Right atrium auricular region (tissue), 2 donors: Measurements from ENCODE around the gene MOSMO. TPM values are rescaled to one million over a fixed set of nuclear protein-coding genes. Genes with fewer than 3 reads are reported as not detected.

ENCODE experiments used
- DNase-seq: peaks from one replicate; pipeline ENCODE4 v3.0.0-alpha.2; 2019; ENCODE audit warnings: low spot score
- H3K27ac ChIP-seq, 2 donors: fragments of 200-600 bp; sonication (generic); 1 replicate in 1 of 2; 2 replicates in 1 of 2; pipeline ENCODE4 v1.5.1; 2016 to 2019
- H3K27me3 ChIP-seq, 2 donors: fragments of 200-600 bp; sonication (generic); one replicate each; pipeline versions ENCODE4 v1.5.1 to v1.6.0; 2017 to 2019
- H3K36me3 ChIP-seq: fragments of 200-600 bp; sonication (generic); one replicate; pipeline ENCODE4 v1.5.1; 2016
- H3K4me1 ChIP-seq, 2 donors: fragments of 200-600 bp; sonication (generic); one replicate each; pipeline versions ENCODE4 v1.5.1 to v1.6.0; 2017 to 2019
- H3K4me3 ChIP-seq, 2 donors: fragments of 200-600 bp; sonication (generic); 1 replicate in 1 of 2; 2 replicates in 1 of 2; pipeline ENCODE4 v1.5.1; 2017 to 2019; ENCODE audit warnings: mild to moderate bottlenecking in 1 of 2, moderate library complexity in 1 of 2
- H3K9me3 ChIP-seq, 2 donors: fragments of 200-600 bp; sonication (generic); one replicate each; pipeline ENCODE4 v1.5.1; 2019
- CTCF ChIP-seq, 2 donors: fragments of 200-600 bp; sonication (generic); IDR thresholded peaks; one replicate each; pipeline ENCODE4 v1.5.1; 2019; ENCODE audit warnings: antibody characterized with exemption in 2 of 2
- total RNA-seq, 2 donors: library from RNA; depleted of rRNA; stranded (reverse); fragments of >200 nt; gene quantifications; one replicate each; pipeline ENCODE4 v1.1.0, GENCODE V29; 2016

MOSMO gene
- total RNA-seq, 2 donors from 2014 or later: 10.9 to 12.1 TPM

GRCh38 chr16:21973945-21974344 is 34.0 kb upstream of the MOSMO start:
- DNase-seq: no peak
- no peak for TF ChIP-seq CTCF (IDR thresholded peaks at IDR 0.05)
- H3K27me3 ChIP-seq: no peaks in the 10 kb centered on the region
- H3K27ac ChIP-seq: no peak overlapping the region
- no peak overlapping the region for H3K4me3 ChIP-seq
- no peaks in the 10 kb centered on the region for H3K9me3 ChIP-seq
- H3K4me1 ChIP-seq: no peaks in the 10 kb centered on the region
- H3K36me3 ChIP-seq: peaks cover 99% of the 10 kb centered on the region

GRCh38 chr16:21980032-21980431 is 27.9 kb upstream of the MOSMO start:
- Histone ChIP-seq H3K4me1 (peaks cover 0 to under 1% of the 10 kb centered on the region in 2 donors), H3K27ac (no peak overlapping the region), H3K9me3 (no peaks in the 10 kb centered on the region), H3K4me3 (no peak overlapping the region), H3K36me3 (peaks cover 90% of the 10 kb centered on the region), H3K27me3 (no peaks in the 10 kb centered on the region)
- no peak for DNase-seq
- no peak for TF ChIP-seq CTCF (IDR thresholded peaks at IDR 0.05)

GRCh38 chr16:21982108-21982507 is 25.8 kb upstream of the MOSMO start:
- Histone ChIP-seq H3K36me3 (peaks cover 69% of the 10 kb centered on the region), H3K9me3 (no peaks in the 10 kb centered on the region), H3K27me3 (no peaks in the 10 kb centered on the region), H3K4me3 (no peak overlapping the region), H3K4me1 (peaks cover 0 to 19% of the 10 kb centered on the region in 2 donors), H3K27ac (no peak overlapping the region)
- no peak for TF ChIP-seq CTCF (IDR thresholded peaks at IDR 0.05)
- no peak for DNase-seq

- DNase-seq: no peak
- peaks cover 0 to 24% of the 10 kb centered on the region in 2 donors for H3K4me1 ChIP-seq
- no peak overlapping the region for H3K27ac ChIP-seq
- no peak for TF ChIP-seq CTCF (IDR thresholded peaks at IDR 0.05)
- H3K27me3 ChIP-seq: no peaks in the 10 kb centered on the region
- no peak overlapping the region for H3K4me3 ChIP-seq
- no peaks in the 10 kb centered on the region for H3K9me3 ChIP-seq
- peaks cover 50% of the 10 kb centered on the region for H3K36me3 ChIP-seq
These were observed 23.8 kb upstream of the MOSMO start for GRCh38 chr16:21984062-21984461.

GRCh38 chr16:21985524-21985923 is 22.4 kb upstream of the MOSMO start:
- H3K4me3 ChIP-seq: no peak overlapping the region
- H3K27me3 ChIP-seq: no peaks in the 10 kb centered on the region
- peaks cover 35% of the 10 kb centered on the region for H3K36me3 ChIP-seq
- no peak overlapping the region for H3K27ac ChIP-seq
- TF ChIP-seq CTCF (IDR thresholded peaks at IDR 0.05): no peak
- no peak for DNase-seq
- peaks cover 0 to 39% of the 10 kb centered on the region in 2 donors for H3K4me1 ChIP-seq
- no peaks in the 10 kb centered on the region for H3K9me3 ChIP-seq

GRCh38 chr16:21986692-21987246 is 21.1 kb upstream of the MOSMO start:
- H3K27ac ChIP-seq: no peak overlapping the region
- TF ChIP-seq CTCF (IDR thresholded peaks at IDR 0.05): no peak
- peaks cover 23% of the 10 kb centered on the region for H3K36me3 ChIP-seq
- no peak overlapping the region for H3K4me3 ChIP-seq
- H3K9me3 ChIP-seq: no peaks in the 10 kb centered on the region
- H3K27me3 ChIP-seq: no peaks in the 10 kb centered on the region
- no peak for DNase-seq
- peaks cover 0 to 46% of the 10 kb centered on the region in 2 donors for H3K4me1 ChIP-seq
